Ecto neural progenitor cell (in vitro differentiated cells): ENCODE measurements around the gene GINS1.
"Not testable (repeated sequence)": the region's sequence is repeated elsewhere in the genome, so short reads cannot be mapped to it uniquely, and the experiment has no call there.

Experiments
- DNase-seq: peaks from one replicate; pipeline ENCODE4 v3.0.0-alpha.2; 2018; ENCODE audit warnings: low spot score

GINS1 gene

DNA sequence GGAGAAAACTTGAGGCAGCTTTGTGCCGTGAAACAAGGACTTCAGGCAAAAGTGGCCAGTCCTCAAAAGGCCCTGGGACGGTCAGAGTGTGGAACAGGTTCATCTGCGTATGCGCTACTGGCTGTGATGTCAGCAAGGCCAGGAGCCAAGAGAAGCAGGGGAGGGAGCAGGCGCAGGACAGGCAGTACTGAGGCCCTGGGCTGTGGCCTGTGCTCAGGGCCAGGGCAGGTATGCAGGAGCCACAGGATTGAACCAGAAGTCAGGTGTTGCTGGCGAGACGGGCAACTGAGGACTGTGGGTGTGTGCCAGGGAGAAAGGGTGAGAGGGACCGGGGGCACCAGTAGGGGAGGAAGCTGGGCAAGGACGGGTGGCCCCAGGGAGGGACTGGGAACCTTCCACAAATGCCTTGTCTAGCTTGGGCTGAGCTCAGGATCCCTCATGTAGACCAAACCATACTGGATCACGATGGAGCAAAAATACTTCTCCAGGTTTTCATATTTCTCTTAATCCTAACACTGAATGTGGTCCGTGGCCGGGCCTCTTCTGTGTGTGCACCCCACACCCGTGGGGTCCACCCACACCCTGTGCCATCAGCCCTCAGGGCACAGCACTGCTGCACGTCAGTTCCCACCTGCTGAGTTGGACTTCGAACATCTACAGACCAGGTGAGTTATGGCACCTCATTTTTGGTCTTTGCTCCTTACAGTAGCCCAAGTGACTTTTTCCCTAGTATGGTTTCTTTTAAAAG, 46.9 kb downstream of the GINS1 start:
- DNase-seq: no peak

GRCh38 chr20:25457886-25458680, 50.6 kb downstream of the GINS1 start:
- no peak for DNase-seq

DNA sequence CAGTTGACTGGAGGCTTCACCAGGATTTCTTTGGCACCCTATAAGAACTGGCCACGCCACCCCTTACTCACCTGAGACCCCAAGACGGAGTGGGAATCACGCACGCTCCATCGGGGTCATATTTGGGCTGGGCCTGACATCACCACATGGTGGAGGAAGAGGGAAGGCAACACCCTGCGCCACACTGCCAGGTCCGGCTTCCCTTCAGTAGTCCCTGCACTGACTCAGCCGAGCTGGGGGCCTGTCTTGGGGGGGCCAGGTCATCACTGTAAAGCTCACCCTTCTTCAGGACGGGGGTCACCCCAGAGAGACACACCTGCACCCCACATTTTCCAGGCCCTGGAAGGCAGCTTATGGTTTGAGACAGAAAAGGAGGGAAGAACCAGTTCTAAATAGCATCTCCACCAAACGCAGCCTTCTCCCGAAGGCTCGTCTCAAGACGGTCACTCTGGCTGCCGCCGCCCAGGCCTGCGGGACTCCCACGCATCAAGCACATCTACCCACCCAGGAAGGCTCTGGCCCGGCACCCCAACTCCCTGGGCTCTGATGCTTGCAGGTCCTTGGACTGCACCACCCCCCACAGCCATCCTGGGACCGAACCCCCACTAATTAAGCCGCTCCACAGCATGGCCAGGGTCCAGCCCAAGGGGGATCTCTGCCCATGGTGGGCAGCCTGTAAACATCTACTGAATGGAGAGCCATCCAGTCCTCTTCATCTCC, 51.8 kb downstream of the GINS1 start:
- DNase-seq: no peak

GRCh38 chr20:25459916-25460535, 52.6 kb downstream of the GINS1 start:
- no peak for DNase-seq

- no peak for DNase-seq
These were observed 53.2 kb downstream of the GINS1 start for GRCh38 chr20:25460566-25461280.

- no peak for DNase-seq
These were observed 53.8 kb downstream of the GINS1 start for GRCh38 chr20:25461281-25461650.

GRCh38 chr20:25461786-25462545, 54.5 kb downstream of the GINS1 start:
- no peak for DNase-seq

GRCh38 chr20:25464501-25465242, 57.2 kb downstream of the GINS1 start:
- no peak for DNase-seq

DNA sequence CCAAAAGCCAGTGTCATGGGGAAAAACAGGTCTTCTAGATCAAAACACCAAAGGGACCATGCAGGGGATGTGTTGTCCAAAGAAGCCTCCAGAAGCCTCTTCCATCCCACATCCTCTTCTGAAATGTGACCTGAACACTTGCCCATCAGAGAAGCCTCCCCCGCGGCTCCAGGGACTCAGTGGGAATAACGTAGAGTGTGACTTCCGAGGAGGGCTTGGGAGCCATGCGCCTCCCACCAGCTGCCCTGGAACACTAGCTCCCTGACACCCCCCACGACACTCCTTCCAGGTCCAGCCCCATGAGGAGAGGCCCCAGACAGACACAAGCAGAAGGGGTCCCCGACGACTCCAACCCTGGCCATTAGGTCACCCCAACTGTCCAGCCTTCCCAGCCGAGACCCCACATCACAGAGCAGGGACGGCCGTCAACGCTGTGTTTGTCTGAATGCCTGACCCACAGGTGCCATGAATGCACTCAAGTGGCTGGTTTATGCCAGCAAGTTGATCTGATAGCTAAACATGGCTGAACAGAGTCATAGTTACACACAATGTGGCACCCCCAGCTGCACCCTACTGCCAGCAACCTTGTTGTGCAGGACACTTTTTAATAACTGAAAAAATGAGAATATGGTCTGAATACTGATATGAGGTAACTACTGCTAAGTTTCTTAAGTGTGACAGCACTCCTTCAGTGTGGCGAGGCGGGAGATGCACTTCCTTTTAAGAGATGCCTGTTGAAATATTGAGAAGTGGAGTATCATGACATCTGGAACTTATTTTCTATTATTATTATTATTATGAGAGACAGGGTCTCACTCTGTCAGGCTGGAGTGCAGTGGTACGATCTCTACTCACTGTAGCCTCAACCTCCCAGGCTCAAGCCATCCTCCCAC, 58.0 kb downstream of the GINS1 start:
- no peak for DNase-seq

DNA sequence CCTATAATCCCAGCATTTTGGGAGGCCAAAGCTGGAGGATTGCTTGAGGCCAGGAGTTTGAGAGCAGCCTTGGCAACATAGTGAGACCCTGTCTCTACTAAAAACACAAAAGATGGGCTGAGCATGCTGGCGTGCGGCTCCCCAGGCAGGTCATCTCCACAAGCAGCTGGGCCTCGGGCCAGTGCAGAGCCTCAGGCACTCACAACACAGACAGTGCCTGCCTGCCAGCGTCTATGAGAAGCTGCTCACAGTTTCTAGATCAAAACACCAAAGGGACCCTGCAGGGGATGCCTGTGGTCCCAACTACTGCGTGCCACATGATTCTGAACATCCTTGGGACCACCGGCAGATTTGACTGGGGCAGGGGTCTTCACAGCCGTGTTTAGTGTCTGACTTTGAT, 59.4 kb downstream of the GINS1 start:
- no peak for DNase-seq

GRCh38 chr20:25467441-25467840, 60.0 kb downstream of the GINS1 start:
- no peak for DNase-seq

DNA sequence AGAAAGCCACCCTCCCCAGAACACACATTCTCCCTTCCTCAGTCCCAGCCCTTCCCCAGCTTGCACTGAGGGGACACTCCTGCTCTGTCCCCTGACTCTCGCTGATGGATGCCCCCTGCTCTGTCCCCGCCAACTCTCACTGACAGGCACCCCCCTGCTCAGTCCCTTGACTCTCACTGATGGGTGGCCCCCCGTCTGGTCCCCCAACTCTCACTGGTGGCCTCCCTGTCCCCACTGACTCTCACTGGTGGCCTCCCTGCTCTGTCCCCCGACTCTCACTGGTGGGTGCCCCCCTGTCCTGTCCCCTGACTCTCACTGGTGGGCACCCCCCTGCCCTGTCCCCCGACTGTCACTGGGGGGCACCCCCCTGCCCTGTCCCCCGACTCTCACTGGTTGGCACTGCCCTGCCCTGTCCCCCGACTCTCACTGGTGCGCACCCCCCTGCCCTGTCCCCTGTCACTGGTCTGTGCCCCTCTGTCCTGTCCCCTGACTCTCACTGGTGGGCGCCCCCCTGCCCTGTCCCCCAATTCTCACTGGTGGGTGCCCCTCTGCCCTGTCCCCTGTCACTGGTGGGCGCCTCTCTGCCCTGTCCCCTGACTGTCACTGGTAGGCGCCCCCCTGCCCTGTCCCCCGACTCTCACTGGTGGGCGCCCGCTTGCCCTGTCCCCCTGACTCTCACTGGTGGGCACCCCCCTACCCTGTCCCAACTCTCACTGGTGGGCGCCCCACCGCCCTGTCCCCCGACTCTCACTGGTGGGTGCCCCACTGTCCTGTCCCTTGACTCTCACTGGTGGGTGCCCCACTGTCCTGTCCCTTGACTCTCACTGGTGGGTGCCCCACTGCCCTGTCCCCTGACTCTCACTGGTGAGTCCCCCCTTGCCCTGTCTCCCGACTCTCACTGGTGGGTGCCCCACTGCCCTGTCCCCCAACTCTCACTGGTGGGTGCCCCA, 60.9 kb downstream of the GINS1 start:
- no peak for DNase-seq

GRCh38 chr20:25469558-25469957, 62.1 kb downstream of the GINS1 start:
- no peak for DNase-seq

- peak; percentile 54 for DNase-seq
These were observed 62.6 kb downstream of the GINS1 start for GRCh38 chr20:25470045-25470444.

DNA sequence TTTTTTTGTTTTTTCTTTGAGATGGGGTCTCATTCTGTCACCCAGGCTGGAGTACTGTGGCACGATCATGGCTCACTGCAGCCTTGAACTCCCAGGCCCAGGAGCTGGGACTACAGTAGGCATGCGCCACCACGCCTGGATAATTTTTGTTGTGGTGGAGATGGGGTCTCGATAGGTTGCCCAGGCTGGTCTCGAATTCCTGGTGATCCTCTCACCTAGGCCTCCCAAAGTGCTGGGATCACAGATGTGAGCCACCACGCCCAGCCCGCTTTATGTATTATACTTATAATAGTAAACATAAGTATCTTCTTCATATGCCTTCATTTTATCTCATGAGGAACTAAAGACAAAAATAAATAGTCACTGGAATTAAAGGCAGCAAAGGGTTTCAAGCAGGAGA, 63.5 kb downstream of the GINS1 start:
- DNase-seq: no peak

DNA sequence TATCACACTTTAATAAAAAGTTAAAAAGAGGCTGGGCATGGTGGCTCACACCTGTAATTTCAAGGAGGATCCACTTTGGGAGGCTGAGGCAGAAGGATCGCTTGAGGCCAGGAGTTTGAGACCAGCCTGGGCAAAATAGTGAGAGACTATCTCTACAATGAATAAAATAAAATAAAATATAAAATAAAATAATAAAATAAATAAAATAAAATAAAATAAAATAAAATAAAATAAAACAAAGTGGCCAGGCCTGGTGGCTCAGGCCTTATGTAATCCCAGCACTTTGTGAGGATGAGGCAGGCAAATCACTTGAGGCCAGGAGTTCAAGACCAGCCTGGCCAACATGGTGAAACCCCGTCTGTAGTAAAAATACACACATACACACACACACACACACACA, 65.8 kb downstream of the GINS1 start:
- not testable (repeated sequence) for DNase-seq

GRCh38 chr20:25476106-25477013, 68.9 kb downstream of the GINS1 start:
- no peak for DNase-seq
